NCI-H1092 treated with DMSO at 0.1 percent for 48 hours (cell line): Measurements from ENCODE around the gene ATRNL1.
A peak's percentile ranks its signal among the peaks of the same experiment; 100 is the strongest.

Experiments
- DNase-seq: peaks from one replicate; lab custom pipeline; 2025; lab: John Stamatoyannopoulos, UW

Gene ATRNL1

GRCh38 chr10:115604627-115605026, 511.5 kb downstream of the ATRNL1 start:
- DNase-seq, result no peak

DNA sequence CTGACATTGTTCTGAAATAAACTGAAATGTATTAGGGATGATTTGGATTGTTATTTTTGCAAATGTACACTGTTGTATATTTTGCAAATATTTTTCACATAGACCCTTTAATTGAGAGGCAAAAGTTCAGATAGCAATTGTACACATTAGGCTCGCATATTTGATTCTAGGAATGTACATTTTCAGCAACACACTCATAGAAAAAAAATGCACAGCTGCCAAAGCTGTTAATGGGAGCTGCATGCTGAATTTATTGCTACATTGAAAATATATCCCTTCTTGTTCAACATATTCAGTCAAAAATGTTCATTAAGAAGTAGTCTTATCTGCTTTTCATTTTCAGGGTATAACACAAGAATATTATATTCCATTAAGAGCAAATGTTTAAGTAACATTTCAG, 512.9 kb downstream of the ATRNL1 start:
- DNase-seq, result no peak

- no peak for DNase-seq
Observed at GRCh38 chr10:115606741-115607140, 513.6 kb downstream of the ATRNL1 start.

DNA sequence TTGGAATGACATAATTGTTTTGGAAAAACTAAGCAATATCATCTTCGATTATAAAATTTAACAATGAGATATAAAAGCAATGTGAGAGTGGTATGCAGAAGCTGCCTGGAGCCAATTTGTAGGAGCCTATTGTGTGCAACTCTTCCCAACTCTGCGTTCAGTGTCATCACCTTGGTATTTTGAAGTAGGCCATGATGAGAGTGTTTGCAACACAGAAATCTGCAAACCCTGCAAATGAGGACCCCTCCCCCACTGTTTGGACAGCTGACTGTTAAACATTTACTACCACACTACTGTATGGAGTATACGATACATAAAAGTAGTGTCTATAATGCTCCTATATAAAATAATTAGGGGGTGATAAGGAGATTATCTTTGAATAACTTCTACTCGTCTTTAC, 531.3 kb downstream of the ATRNL1 start:
- DNase-seq, result no peak

- DNase-seq, result no peak
Observed at GRCh38 chr10:115628616-115629015, 535.5 kb downstream of the ATRNL1 start.

GRCh38 chr10:115638246-115638645, 545.1 kb downstream of the ATRNL1 start:
- DNase-seq, result no peak

GRCh38 chr10:115649217-115649616, 556.1 kb downstream of the ATRNL1 start:
- DNase-seq, result no peak

- DNase-seq, result no peak
Observed at GRCh38 chr10:115653473-115653872, 560.3 kb downstream of the ATRNL1 start.

DNA sequence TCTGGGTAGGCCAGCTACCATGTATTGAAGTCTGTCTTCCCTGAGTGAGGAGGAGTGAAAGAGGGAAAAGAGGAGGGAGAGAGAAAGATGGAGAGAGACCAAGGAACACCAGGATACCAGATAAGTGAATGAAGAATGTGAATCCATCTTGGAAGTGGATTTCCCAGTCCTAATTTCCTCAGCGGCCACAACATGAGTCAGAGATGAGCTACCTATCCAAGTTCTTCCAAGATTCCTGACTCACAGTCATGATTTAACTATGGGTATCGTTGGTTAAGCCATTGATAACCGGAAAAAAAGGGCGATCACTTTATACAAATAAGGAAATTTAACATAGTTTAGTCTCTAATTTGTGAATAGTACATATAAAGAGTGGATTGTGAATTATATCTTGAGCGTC, 561.8 kb downstream of the ATRNL1 start:
- DNase-seq, result no peak

GRCh38 chr10:115657161-115657860, 564.1 kb downstream of the ATRNL1 start:
- no peak for DNase-seq

DNA sequence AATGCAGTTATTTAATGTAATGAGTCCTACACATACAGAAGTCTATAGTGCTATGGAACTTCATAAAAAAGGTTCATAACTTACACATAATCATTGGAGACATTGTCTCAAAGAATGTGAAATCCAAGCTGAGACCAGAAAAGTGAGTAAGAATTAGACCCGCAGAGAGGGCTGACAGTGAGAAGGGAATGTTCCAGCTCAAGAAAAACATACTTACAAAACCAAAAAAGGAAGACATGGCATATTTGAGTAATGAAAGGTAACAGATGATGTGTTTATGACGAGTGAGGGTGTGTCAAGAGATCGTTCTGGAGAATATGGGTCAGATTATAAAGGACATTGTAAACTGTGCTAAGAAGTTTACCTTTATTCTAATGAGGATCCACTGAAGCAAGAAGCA, 566.5 kb downstream of the ATRNL1 start:
- DNase-seq, result no peak

GRCh38 chr10:115660391-115660790, 567.2 kb downstream of the ATRNL1 start:
- DNase-seq, result no peak

- DNase-seq, result no peak
Observed at GRCh38 chr10:115662422-115662821, 569.3 kb downstream of the ATRNL1 start.

DNA sequence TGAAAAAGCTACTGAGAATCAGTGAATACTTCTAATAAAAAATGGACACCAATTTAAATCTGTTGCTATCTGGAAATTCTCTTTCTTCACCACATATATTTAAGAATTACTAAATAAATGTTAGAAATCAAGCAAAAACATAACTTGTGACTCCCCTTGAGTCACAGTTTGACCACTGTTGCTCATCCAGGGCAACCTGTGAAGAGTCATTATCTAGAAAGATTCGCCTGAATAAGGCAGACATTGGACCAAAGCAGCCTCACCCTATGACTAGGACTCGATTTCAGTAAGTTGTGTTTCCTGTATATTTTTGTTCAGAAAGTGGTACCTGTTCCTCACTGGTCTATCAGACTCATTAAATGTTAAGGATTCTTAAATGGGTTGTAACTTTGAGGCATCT, 572.4 kb downstream of the ATRNL1 start:
- DNase-seq, result no peak

- DNase-seq, result no peak
Observed at GRCh38 chr10:115674496-115674895, 581.3 kb downstream of the ATRNL1 start.

- DNase-seq, result no peak
Observed at GRCh38 chr10:115696747-115697146, 603.6 kb downstream of the ATRNL1 start.

DNA sequence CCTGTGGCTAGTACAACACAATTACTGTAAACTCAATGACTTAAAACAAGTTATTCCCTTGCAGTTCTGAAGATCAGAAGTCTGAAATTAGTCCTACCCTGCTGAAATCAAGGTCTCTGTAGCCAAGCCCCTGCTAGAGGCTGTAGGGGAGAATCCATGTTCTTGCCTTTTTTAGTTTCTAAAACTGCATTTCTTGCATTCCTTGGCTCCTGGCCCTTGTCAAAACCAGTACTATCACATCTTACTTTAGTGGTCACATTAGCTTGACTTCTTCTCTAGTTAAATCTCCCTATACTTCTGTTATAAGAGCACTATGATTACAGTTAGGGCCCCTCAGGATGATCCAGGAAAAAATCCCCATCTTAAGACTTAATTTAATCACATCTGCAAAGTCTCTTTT, 612.9 kb downstream of the ATRNL1 start:
- DNase-seq, result no peak

DNA sequence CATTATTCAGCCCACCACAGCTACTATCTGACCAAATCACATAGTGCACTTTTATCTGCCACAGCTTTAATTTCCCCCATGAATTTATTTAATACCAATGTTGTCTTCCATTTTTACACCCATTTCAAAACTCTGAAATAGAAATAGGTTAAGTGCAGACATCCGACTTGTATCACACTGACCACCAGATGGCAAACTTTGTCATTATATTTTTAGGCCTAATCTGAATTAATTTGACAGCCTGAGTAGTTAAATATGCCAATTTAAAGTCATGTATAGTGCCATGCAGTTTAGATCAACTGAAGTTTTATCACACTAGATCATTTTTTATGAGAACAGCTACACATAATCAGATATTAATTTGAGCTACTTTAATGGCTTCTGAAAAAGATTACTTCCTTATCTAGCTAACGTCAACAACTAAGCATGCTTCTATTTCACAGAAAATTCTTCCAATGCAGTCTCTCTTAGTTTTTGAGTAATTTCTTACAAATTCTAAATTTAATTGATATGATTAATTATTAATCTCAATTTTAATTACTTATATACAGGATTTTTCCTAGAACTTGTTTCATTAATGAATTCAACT, 613.4 kb downstream of the ATRNL1 start:
- peak; percentile 17 for DNase-seq

- DNase-seq, result peak; percentile 16
Observed at GRCh38 chr10:115710136-115710535, 617.0 kb downstream of the ATRNL1 start.

- no peak for DNase-seq
Observed at GRCh38 chr10:115711306-115711705, 618.1 kb downstream of the ATRNL1 start.

- DNase-seq, result no peak
Observed at GRCh38 chr10:115720121-115720520, 627.0 kb downstream of the ATRNL1 start.

- peak; percentile 78 for DNase-seq
Observed at GRCh38 chr10:115727129-115727528, 634.0 kb downstream of the ATRNL1 start.

GRCh38 chr10:115744089-115744488, 650.9 kb downstream of the ATRNL1 start:
- DNase-seq, result no peak

GRCh38 chr10:115745943-115746342, 652.8 kb downstream of the ATRNL1 start:
- no peak for DNase-seq
